Cerebellar nuclear complex (tissue), 1 donor: ENCODE results near the gene ANOS1.
"Not testable (repeated sequence)": the region's sequence is repeated elsewhere in the genome, so short reads cannot be mapped to it uniquely, and the experiment has no call there.

ENCODE experiments used
- DNase-seq, 2 experiments: peaks; one replicate each; lab custom pipeline; 2025; lab: John Stamatoyannopoulos, UW

The ANOS1 gene

DNA sequence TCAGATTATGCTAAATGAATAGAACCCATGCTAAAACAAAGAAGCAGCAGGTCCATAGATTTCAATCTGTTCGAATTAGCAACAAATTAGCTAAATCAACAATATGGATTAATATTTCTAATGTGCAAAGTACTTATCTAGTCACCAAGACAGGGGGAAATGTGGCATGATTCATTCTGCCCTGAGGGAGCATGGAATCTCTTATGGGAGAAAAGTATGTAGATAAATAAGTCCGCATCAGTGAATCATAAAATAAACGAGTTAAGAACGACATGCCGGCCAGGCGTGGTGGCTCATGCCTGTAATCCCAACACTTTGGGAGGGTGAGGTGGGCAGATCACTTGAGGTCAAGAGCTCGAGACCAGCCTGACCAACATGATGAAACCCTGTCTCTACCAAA is 102.1 kb downstream of the ANOS1 start:
- DNase-seq: no peak

DNA sequence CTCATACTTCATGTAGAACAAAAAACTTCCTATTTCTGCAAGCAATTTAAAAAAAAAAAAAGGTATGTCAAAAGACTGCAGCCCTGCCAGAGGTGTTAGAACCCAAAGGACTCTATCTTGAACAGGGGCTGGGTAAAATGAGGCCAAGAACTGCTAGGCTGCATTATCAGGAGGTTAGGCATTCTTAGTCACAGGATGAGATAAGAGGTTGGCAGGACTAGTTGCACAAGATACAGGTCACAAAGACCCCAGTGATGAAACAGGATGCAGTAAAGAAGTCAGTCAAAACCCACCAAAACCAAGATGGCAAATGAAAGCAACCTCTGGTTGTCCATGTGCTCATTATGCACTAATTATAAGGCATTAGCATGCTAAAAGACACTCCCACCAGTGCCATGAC is 104.1 kb downstream of the ANOS1 start:
- no peak for DNase-seq

GRCh38 chrX:8607326-8607725 is 124.6 kb downstream of the ANOS1 start:
- DNase-seq: no peak

- DNase-seq: no peak
Observed at GRCh38 chrX:8604131-8604530, 127.8 kb downstream of the ANOS1 start.

- no peak for DNase-seq
Observed at GRCh38 chrX:8591501-8591900, 140.4 kb downstream of the ANOS1 start.

- DNase-seq: no peak
Observed at GRCh38 chrX:8586953-8587352, 145.0 kb downstream of the ANOS1 start.

- no peak for DNase-seq
Observed at GRCh38 chrX:8579602-8580001, 152.3 kb downstream of the ANOS1 start.

GRCh38 chrX:8576821-8577220 is 155.1 kb downstream of the ANOS1 start:
- no peak for DNase-seq

DNA sequence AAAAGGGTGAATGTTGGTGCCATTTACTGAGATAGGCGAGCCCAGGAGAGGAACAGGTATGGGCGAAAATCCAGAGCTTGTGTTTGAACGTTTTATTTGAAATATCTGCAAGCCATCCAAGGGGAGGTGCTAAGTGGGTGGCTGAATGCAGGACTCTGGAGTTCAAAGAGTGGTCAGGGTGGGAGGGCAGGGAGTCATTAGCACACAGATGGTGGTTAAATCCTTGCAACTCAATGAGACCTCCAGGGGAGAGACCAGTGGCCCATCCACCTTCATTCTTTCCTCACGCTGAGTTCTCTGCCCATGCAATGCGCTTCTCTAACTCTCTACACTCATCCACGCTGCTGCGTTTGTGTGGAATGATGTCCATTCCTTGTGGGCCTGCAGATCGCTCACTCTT is 166.2 kb downstream of the ANOS1 start:
- no peak for DNase-seq

DNA sequence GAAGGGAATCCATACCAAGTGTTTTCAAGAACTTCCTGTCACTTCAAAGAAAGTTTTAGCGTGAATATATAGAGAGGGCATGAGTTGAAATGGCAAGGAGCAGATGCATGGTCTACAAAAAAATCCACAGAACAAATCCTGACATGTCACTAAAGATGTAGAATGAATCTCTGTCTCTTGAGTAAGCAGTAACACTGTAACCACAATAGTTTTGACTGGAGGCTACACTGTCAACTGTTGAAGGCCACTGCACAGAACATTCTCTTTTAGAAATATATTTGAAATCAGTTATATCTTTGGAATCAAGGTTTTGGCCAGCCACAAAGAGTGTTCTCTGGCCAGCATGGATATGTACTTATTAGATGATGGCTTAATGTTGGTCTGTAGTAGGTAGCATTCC is 183.5 kb downstream of the ANOS1 start:
- no peak for DNase-seq

GRCh38 chrX:8546715-8547114 is 185.2 kb downstream of the ANOS1 start:
- no peak for DNase-seq

- no peak for DNase-seq
Observed at GRCh38 chrX:8520791-8521190, 211.1 kb downstream of the ANOS1 start.

DNA sequence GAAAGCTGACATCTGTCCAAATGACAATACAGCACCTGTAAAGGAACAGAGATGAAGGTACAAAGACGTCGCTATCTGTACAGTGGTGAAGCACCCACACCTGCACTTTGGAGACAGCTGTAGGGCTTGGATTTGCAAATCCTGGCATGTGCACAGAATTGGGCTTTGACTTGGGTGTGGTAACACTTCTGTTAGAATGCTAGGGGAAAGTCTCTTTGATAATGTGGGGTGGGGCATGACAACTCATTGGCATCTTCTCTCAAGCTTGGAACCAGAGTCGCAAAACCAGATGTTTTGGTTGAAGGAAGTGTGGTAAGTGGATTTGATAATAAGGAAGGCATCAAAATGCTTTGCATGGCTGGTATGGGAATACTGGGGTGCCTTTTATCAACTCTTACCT is 211.8 kb downstream of the ANOS1 start:
- no peak for DNase-seq

GRCh38 chrX:8504451-8504850 is 227.5 kb downstream of the ANOS1 start:
- no peak for DNase-seq

- not testable (repeated sequence) for DNase-seq
Observed at GRCh38 chrX:8502101-8502500, 229.8 kb downstream of the ANOS1 start.

- no peak for DNase-seq
Observed at GRCh38 chrX:8500203-8500602, 231.7 kb downstream of the ANOS1 start.

GRCh38 chrX:8495036-8495435 is 236.9 kb downstream of the ANOS1 start:
- DNase-seq: not testable (repeated sequence)

- DNase-seq: no peak
Observed at GRCh38 chrX:8484360-8484949, 247.5 kb downstream of the ANOS1 start.
